ENCODE data around the gene CERCAM.

The CERCAM gene

GRCh38 chr9:128420651-128421481 lies at the start of gene CERCAM:
CERCAM (plus strand) TSS chr9:128420857; CDS start chr9:128420878, 21 bp downstream.
- DNase-seq, result no peak

- DNase-seq, result no peak
Observed at GRCh38 chr9:128371630-128372117, 49.0 kb upstream of the CERCAM start.

DNA sequence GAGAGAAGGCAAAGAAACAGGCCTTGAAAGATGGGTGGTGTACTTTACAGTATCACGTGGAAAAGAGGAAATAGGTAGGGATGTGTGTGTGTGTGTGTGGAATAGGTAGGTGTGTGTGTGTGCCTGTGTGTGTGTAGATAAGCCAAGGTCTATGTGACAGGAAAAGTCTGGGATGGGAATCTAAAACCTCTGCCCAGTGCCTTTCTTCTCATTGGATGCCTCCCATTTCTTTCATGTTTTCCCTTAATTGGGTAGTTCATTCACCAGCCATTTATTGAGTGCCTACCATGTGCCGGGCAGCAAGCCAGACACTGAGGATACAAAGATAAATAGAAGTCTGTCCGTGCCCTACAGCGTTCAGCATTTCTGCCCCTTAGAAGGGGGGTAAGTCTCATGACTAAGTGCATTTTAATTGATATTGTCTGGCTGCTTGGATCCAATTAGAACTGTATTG lies 48.4 kb upstream of the CERCAM start:
- no peak for DNase-seq

DNA sequence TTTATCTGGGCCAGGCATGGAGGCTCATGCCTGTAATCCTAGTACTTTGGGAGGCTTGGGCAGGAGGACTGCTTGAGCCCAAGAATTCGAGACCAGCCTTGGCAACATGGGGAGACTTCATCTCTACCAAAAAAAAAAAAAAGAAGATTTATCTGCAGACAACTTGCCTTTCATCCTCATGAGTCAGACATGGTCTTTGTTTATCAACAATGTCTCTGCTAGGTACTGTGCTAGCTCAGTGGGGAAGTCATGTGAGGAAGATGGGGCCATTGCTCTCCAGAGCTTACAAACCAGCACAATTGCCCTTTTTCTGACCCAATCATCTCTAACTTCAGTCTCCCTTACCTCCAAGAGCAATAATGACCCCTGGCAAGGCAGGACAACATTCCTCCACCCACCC lies 47.9 kb upstream of the CERCAM start:
- DNase-seq, result no peak

- no peak for DNase-seq
Observed at GRCh38 chr9:128374221-128374675, 46.4 kb upstream of the CERCAM start.

DNA sequence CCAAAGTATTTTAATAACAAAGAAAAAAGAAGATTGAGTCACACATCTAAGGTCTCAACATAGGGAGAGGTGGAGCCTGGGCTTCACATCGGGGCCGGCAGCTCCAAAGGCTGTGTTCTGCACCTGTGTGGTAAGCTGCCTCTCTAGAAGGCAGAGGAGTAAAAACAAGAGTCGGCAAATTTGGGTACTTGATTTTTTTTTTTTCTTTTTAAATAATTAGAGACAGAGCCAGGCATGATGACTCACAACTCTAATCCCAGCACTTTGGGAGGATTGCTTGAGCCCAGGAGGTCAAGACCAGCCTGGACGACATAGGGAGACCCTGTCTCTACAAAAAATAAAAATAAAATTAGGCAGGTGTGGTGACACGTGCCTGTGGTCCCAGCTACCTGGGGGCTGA lies 44.8 kb upstream of the CERCAM start:
- DNase-seq, result no peak

GRCh38 chr9:128382261-128382660 lies 38.4 kb upstream of the CERCAM start:
- no peak for DNase-seq

GRCh38 chr9:128383007-128383753 lies 37.5 kb upstream of the CERCAM start:
- DNase-seq, result no peak

DNA sequence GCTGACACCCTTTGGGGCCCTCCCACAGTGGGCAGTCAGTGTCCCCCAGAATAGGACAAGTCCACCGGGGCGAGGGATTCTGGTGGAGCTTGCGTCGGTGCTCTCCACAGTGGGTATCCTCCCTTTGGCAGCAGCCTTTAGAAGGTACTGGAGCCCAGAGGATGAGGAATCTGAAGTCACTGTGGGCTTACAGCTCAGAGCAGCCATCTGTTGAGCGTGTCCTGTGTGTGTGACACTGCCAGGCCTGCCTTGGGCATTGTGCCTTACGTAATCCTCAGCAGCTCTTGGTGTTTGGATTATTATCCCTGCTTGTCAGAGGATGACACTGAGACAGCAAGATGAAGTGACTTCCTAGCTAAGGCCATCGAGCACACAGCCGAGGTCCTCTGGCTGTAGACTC lies 36.9 kb upstream of the CERCAM start:
- no peak for DNase-seq

DNA sequence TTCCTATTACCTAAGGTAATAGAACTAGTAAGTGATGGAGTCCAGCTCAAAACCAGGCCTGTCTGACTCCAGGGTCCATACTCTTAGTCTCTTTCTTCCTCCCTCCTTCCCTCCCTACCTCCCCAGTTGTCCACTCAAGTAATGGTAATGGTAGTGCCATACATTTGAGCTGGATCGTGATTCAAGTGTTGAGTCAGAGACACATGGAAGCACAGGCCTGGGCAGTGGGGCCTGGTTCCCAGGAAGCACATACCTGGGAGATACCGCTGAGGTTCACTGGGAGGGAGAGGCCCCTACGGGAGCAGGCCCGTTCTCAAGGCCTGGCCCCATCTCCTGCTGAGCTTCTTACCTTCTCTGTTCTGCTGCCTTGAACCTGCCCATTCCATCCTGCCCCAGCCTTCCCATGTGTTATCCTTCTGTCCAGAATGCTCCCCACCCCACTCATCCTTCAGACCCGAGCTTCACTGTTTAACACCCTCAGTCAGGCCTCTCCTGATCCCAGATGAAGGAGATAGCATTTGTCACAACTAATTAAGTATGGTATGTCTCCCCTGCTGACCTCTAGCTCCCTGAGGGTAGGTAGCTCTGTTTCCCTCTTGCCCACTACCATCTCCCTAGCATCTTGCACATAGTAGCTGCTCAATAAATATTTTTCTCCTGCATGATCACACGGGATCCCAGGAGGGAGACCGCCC lies 35.7 kb upstream of the CERCAM start:
- no peak for DNase-seq

DNA sequence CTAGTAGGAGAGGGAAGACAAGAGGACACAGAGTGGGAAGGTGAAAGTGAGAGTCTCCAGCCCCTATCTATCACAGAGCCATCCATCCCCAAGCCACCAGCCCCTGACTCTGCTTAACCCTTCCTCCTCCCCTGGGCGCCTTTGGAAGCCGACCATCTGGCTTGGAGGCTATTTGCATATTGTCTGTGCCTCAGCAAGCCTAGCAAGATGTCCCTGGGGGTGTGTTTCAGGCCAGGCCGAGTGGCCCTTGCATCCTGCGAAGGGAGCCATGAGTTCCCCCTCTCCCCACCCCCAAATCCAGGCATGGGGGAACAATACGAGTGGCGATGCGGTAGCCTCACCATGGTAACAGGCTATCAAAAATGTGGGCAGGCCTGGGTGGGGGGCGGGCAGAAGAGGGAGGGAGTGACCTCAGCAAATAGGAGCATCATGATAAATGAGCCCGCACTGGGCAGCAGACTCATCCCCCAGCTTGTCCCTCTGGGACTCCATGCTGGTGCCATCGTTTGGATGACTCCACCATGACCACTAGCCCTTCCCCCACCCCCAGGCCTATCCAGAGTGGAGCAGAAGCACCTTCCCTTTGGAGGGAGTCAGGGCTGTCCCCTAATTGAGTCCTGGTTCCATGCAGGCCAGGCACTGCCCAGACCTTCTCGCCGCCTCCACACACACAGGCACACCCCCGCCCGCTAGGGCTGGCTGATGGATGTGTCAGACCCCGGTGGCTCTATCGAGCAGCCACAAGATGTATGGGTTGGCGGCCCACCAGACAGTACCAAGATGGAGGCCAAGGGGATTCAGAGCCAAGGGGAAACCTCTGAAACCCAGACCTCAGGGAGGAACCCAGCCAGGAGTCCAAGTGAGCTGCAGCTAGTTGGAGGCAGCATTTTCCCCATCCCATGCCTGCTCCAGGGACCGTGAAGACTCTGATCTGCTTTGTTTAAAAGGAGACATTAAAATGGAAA lies 34.9 kb upstream of the CERCAM start:
- DNase-seq, result no peak

DNA sequence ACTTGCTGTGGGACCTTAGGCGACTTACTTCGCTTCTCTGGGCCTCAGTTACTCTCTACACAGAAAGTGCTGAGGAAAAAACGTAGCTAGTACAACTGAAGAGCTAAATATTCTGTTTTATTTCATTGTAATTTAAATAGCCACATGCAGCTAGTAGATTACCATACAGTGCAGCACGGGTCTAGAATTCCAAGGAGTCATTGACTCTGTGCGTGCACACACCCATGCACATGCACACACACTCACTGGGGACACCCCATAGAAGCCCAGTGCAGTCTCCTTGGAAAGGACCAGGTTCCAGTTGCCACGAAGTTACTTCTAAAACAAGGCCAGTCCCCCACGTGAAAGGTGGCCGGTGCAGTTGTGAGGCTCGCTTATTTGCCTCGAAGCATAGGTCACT lies 32.5 kb upstream of the CERCAM start:
- DNase-seq, result no peak

DNA sequence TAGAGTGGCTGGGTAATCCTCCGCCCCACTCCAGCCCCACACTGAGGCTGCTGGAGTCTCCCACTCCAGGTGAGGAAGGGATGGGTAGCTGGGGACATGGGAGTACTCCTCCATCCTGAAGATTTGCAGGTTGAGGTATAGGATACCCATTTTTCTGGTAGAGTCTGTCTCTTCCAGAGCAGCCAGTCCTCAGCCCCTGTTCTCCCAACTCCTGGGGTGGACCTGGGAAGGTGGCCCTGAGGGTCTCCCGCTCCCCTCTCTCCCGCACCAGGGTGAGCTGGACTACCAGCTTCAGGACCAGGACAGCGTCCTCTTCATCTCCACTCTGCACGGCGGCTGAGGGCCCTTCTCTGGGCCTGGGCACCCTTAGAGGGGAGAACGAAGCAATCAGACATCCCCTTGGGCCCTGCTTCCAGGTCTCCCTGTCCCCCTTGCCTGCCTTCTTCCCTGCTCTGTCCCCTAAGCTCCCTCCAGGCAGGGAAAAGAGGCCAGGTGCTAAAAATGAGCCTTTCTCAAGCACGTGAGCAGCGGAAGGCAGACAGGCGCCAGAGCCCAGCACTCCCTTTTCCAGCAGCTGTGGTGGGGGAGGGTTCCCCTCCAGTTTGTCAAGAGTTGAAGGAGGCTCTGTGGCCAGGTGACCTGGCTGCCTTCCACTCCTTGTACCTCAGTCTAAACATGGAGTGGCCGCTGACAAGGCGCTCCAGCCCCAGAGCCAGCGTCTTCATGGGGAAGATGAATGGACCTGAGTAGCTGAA lies 31.1 kb upstream of the CERCAM start:
- no peak for DNase-seq

DNA sequence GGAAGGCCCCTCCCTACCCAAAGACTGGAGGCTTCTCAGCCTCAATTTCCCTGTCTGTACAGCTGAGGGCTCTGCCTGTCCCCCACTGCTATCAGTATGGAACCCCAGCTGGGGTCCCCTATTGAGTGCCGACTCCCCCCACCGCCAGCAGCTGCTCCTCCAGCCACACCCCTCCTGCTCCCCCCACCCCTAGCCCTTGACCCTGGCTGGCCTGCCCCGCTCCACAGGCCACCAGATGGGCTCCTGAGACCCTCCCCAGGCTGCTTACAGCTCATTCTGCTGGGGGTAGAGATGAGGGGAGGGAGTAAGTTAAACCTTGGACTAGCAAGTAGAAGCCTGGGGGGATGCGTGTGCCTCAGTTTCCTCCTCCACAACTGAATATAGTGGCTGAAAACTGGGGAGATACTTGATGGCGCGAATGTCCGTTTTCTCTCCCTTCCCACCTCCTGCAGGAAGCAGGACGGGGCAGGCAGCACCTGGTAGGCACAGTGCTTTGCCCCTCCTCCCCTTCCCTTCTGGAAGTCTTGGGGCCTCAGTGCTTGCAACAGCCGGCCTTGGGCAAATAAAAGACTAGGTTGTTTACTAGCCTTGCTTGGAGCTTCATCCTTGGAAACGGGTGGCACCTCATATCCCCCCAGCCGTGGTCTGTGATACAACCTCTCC lies 30.4 kb upstream of the CERCAM start:
- no peak for DNase-seq

GRCh38 chr9:128390813-128391711 lies 29.6 kb upstream of the CERCAM start:
- DNase-seq, result no peak

DNA sequence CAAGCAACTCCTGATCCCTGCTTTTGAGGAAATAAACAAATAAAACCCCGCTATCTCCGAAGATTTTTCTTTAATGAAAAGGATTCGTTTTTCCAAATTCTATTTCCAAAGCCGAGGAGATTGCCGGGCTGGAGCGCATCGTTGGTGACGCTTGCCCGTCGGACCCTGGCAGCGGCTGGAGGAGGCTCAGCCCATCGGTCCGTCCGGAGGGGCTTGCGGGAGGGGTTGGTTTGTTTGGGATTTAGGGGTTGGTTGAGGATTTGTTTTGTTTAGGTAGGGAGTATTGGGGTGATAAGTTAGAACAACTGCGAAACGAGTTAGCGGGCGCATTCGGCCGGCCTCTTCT lies 28.7 kb upstream of the CERCAM start:
- no peak for DNase-seq

DNA sequence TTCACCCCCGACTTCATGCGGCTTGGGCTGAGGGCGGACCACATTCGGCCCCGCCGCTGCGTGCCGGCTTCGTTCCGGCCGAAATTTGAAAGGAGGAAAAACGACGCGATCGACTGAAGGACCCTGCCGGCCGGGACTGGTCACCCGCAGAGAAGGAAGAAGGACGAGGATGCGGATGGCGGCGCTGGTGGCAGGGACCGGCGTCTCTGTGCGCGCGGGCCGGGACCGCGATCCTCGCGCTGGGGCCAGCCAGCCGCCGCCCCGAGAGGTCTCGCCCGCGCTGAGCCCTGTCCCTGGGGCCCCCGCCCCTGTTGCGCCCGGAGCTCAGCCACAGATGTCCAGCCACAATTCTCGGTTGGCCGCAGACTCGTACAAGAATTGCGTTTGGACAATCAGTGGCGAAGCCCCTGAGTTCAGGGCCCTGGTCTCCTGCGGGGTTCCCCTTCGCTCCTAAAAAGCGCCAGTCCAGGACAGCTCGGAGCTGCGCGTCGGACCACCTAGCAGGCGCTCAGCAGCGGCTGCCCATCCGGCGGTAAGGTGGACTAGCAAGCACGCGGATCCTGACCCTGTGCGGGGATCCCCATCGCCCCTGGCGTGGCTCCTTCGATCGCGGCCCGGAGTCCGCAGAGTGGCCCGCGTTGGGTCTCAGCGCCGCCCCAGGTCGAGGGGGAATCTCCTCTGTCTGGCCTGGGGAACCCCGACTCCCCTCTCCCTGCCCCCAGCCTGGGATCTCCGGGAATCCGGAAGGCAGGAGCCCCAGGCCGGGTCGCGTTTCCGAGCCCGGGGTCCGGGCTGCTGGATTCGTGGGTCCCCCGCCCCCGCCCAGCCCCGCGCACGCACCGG lies 28.1 kb upstream of the CERCAM start:
- DNase-seq, result no peak

DNA sequence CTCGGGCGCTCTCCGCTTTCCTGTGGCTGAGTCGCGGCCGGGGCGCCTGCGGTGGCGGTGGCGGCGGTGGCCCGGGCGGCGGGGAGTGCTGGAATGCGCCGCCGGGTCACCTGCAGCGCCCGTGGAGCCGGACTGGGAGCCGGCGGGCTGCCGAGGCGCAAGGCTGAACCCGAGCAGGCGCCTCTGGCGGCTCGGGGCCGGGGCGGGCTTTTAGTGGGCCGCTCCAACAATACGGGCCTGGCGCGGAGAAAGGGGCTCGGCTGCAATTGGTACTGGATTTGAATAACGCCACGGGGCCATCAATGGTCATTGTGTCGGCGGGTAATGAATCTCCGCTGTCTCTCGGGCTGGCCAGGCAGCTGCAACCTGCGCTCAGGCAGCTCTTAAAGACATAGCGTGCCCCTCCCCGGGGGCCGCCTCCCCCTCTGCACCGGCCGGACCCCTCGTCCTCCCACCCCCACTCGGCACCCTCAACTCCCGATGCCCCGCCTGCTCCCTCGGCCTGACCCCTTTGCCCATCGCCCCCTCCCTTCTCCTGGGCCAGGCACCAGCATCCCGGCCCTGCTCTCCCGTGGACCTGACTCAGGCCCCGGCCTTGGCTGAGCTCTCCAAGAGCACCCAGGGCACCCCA lies 27.4 kb upstream of the CERCAM start:
- no peak for DNase-seq
